SK-N-SH (cell line): ENCODE results near the gene MRI1. TPM values are rescaled to one million over a fixed set of nuclear protein-coding genes. Genes with fewer than 3 reads are reported as not detected.

Experiments used
- CTCF ChIA-PET: fragments of 300-600, 350-600 bp; formaldehyde crosslinking; extraction: SDS; loops from one replicate; lab custom pipeline; 2021; lab: Yijun Ruan, JAX
- POLR2A ChIA-PET: fragments of 350-600 bp; sonication (Branson Sonifier 250); formaldehyde crosslinking; extraction: SDS; loops from one replicate; lab custom pipeline; 2020; ENCODE audit warnings: antibody characterized with exemption, inconsistent platforms; lab: Yijun Ruan, JAX
- DNase-seq: peaks from one replicate; pipeline ENCODE4 v3.0.0; 2012
- H2AFZ ChIP-seq: fragments of 200-600 bp; sonication (generic); 2 replicates; pipeline ENCODE4 v1.8.1; 2016; ENCODE audit warnings: antibody characterized with exemption, mild to moderate bottlenecking, low read depth
- H3F3A ChIP-seq: fragments of 200-600 bp; sonication (generic); replicated peaks from 2 replicates; pipeline ENCODE3; 2016; ENCODE audit warnings: antibody characterized with exemption, mild to moderate bottlenecking; ENCODE audit not compliant: insufficient read depth
- H3K27ac ChIP-seq, 2 experiments: fragments of 200-500 bp in 1 of 2; fragments of 200-600 bp in 1 of 2; sonication (Bioruptor generic) in 1 of 2; sonication (generic), shearing (Covaris generic) in 1 of 2; 2 replicates each; pipeline versions ENCODE4 v1.5.1 to v1.6.1; 2014 to 2016; ENCODE audit warnings: low read depth in 2 of 2, inconsistent platforms in 1 of 2, low read length in 1 of 2, mild to moderate bottlenecking in 1 of 2, mixed read lengths in 1 of 2
- H3K27me3 ChIP-seq: fragments of 200-600 bp; sonication (generic), shearing (Covaris generic); 2 replicates; pipeline ENCODE4 v1.6.1; 2016; ENCODE audit warnings: mixed run types; ENCODE audit not compliant: insufficient read depth
- H3K36me3 ChIP-seq, 2 experiments: fragments of 200-500 bp in 1 of 2; fragments of 200-600 bp in 1 of 2; sonication (Bioruptor generic) in 1 of 2; sonication (generic) in 1 of 2; replicated peaks in 1 of 2; 2 replicates each; pipeline versions ENCODE3 to v1.5.1; 2014 to 2016; ENCODE audit warnings: low read length in 1 of 2, mild to moderate bottlenecking in 1 of 2; ENCODE audit not compliant: insufficient read depth in 2 of 2, control insufficient read depth in 1 of 2
- H3K4me1 ChIP-seq, 2 experiments: fragments of 200-500 bp in 1 of 2; fragments of 200-600 bp in 1 of 2; sonication (Bioruptor generic) in 1 of 2; sonication (generic), shearing (Covaris generic) in 1 of 2; 2 replicates each; pipeline versions ENCODE4 v1.5.1 to v1.6.1; 2014 to 2016; ENCODE audit warnings: low read depth in 1 of 2, low read length in 1 of 2, mixed run types in 1 of 2; ENCODE audit not compliant: insufficient read depth in 2 of 2, control insufficient read depth in 1 of 2
- H3K4me2 ChIP-seq: fragments of 200-600 bp; sonication (generic), shearing (Covaris generic); 2 replicates; pipeline ENCODE4 v1.6.1; 2017; ENCODE audit warnings: mixed run types
- H3K4me3 ChIP-seq, 2 experiments: fragments of 200-500 bp in 1 of 2; fragments of 200-600 bp in 1 of 2; sonication (Bioruptor generic) in 1 of 2; sonication (generic), shearing (Covaris generic) in 1 of 2; 2 replicates each; pipeline versions ENCODE4 v1.5.1 to v1.8.1; 2014 to 2016; ENCODE audit warnings: low read depth in 2 of 2, inconsistent platforms in 1 of 2, low read length in 1 of 2, mild to moderate bottlenecking in 1 of 2, mixed read lengths in 1 of 2, moderate library complexity in 1 of 2
- H3K79me2 ChIP-seq: fragments of 200-600 bp; sonication (generic); 2 replicates; pipeline ENCODE4 v1.8.1; 2017; ENCODE audit warnings: mild to moderate bottlenecking; ENCODE audit not compliant: insufficient read depth
- H3K9ac ChIP-seq: fragments of 200-600 bp; sonication (generic); 2 replicates; pipeline ENCODE4 v1.6.1; 2017; ENCODE audit warnings: mixed run types
- H3K9me2 ChIP-seq: fragments of 200-600 bp; sonication (generic); 2 replicates; pipeline ENCODE4 v1.6.1; 2017; ENCODE audit warnings: mixed run types
- H3K9me3 ChIP-seq: fragments of 200-600 bp; sonication (generic); 2 replicates; pipeline ENCODE4 v1.6.1; 2017; ENCODE audit warnings: mixed run types, mild to moderate bottlenecking, moderate library complexity
- H4K20me1 ChIP-seq: fragments of 200-600 bp; sonication (generic); 2 replicates; pipeline ENCODE4 v1.6.1; 2017; ENCODE audit warnings: mild to moderate bottlenecking, mixed run types; ENCODE audit not compliant: insufficient read depth
- CHD2 ChIP-seq: fragments of 150-350 bp; IDR thresholded peaks from 2 replicates; pipeline ENCODE4 v1.6.1; 2018; ENCODE audit warnings: low read length; ENCODE audit not compliant: partially characterized antibody
- ELF1 ChIP-seq: IDR thresholded peaks from 2 replicates; pipeline ENCODE4 v1.4.0; 2012
- EP300 ChIP-seq, 2 experiments: IDR thresholded peaks; 2 replicates each; pipeline versions ENCODE4 v1.4.0 to v1.6.1; 2012; ENCODE audit warnings: borderline replicate concordance in 1 of 2, low read depth in 1 of 2, low read length in 1 of 2
- NFIC ChIP-seq: IDR thresholded peaks from 2 replicates; pipeline ENCODE4 v1.4.0; 2012; ENCODE audit warnings: borderline replicate concordance
- NRF1 ChIP-seq: IDR thresholded peaks from 2 replicates; pipeline ENCODE4 v1.6.1; 2012; ENCODE audit warnings: low read depth, mild to moderate bottlenecking, low read length
- POLR2AphosphoS5 ChIP-seq: IDR thresholded peaks from 2 replicates; pipeline ENCODE4 v1.6.1; 2012; ENCODE audit warnings: low read depth, low read length
- RAD21 ChIP-seq: IDR thresholded peaks from 2 replicates; pipeline ENCODE4 v1.6.1; 2012; ENCODE audit warnings: mild to moderate bottlenecking, low read length
- RCOR1 ChIP-seq: fragments of 150-350 bp; IDR thresholded peaks from 2 replicates; pipeline ENCODE4 v1.6.1; 2017; ENCODE audit warnings: antibody characterized with exemption, low read length
- TEAD4 ChIP-seq: IDR thresholded peaks from 2 replicates; pipeline ENCODE4 v1.4.0; 2012; ENCODE audit warnings: mild to moderate bottlenecking, borderline replicate concordance; ENCODE audit not compliant: insufficient read depth
- WGBS: methylation state at CpG from one replicate; pipeline ENCODE4 v1.1.6; 2017; ENCODE audit warnings: low lambda C conversion rate; 5-methylcytosine and 5-hydroxymethylcytosine counted together
- polyA plus RNA-seq, 3 experiments: library from polyadenylated mRNA; depleted of rRNA; stranded (reverse); fragments of >200 nt; gene quantifications; 2 replicates each; pipeline ENCODE4 v1.2.3, GENCODE V29; 2012
- TF ChIP-seq, protein P1 (sequence below): fragments of 200-600 bp; sonication (generic); IDR thresholded peaks from 2 replicates; pipeline ENCODE4 v1.6.1; 2017; ENCODE audit warnings: antibody characterized with exemption, mild to moderate bottlenecking, moderate library complexity
- TF ChIP-seq, protein P2 (sequence below): IDR thresholded peaks from 2 replicates; pipeline ENCODE4 v1.6.1; 2012; ENCODE audit warnings: mild to moderate bottlenecking, low read depth, low read length, moderate library complexity
- TF ChIP-seq, protein P3 (sequence below): fragments of 150-350 bp; IDR thresholded peaks from 2 replicates; pipeline ENCODE4 v1.6.1; 2016; ENCODE audit warnings: mild to moderate bottlenecking, low read depth, low read length
- TF ChIP-seq, protein P4 (sequence below): IDR thresholded peaks from 2 replicates; pipeline ENCODE4 v1.4.0; 2012; ENCODE audit warnings: low read depth, borderline replicate concordance
- TF ChIP-seq, protein P5 (sequence below): IDR thresholded peaks from 2 replicates; pipeline ENCODE4 v1.4.0; 2012; ENCODE audit warnings: low read depth
- TF ChIP-seq, protein P6 (sequence below): fragments of 150-350 bp; IDR thresholded peaks from 2 replicates; pipeline ENCODE4 v1.6.1; 2017; ENCODE audit warnings: antibody characterized with exemption, low read length, low read depth, borderline replicate concordance

Gene MRI1
- polyA plus RNA-seq, 1 of the 3 experiments (the other 2 are of a cell fraction), result 49.6 TPM

DNA sequence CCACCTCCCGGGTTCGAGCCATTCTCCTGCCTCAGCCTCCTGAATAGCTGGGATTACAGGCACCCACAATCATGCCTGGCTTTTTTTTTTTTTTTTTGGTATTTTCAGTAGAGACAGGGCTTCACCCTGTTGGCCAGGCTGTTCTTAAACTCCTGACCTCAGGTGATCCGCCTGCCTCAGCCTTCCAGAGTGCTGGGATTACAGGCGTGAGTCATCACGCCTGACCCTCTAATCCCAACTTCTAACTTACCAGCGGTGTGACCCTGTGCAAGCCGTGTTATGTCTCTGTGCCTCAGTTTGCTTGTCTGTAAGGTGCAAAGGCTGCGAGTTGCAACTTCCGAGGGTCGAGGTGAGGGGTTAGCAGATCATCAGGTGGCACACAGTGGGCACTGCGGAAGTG is 48.2 kb downstream of the MRI1 start (continued):
- TF ChIP-seq, protein P1, sequence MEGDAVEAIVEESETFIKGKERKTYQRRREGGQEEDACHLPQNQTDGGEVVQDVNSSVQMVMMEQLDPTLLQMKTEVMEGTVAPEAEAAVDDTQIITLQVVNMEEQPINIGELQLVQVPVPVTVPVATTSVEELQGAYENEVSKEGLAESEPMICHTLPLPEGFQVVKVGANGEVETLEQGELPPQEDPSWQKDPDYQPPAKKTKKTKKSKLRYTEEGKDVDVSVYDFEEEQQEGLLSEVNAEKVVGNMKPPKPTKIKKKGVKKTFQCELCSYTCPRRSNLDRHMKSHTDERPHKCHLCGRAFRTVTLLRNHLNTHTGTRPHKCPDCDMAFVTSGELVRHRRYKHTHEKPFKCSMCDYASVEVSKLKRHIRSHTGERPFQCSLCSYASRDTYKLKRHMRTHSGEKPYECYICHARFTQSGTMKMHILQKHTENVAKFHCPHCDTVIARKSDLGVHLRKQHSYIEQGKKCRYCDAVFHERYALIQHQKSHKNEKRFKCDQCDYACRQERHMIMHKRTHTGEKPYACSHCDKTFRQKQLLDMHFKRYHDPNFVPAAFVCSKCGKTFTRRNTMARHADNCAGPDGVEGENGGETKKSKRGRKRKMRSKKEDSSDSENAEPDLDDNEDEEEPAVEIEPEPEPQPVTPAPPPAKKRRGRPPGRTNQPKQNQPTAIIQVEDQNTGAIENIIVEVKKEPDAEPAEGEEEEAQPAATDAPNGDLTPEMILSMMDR, result no peak
- TF ChIP-seq CHD2, result no peak
- TF ChIP-seq NFIC, result no peak
- TF ChIP-seq ELF1, result no peak
- TF ChIP-seq RCOR1, result no peak
- TF ChIP-seq, protein P2, sequence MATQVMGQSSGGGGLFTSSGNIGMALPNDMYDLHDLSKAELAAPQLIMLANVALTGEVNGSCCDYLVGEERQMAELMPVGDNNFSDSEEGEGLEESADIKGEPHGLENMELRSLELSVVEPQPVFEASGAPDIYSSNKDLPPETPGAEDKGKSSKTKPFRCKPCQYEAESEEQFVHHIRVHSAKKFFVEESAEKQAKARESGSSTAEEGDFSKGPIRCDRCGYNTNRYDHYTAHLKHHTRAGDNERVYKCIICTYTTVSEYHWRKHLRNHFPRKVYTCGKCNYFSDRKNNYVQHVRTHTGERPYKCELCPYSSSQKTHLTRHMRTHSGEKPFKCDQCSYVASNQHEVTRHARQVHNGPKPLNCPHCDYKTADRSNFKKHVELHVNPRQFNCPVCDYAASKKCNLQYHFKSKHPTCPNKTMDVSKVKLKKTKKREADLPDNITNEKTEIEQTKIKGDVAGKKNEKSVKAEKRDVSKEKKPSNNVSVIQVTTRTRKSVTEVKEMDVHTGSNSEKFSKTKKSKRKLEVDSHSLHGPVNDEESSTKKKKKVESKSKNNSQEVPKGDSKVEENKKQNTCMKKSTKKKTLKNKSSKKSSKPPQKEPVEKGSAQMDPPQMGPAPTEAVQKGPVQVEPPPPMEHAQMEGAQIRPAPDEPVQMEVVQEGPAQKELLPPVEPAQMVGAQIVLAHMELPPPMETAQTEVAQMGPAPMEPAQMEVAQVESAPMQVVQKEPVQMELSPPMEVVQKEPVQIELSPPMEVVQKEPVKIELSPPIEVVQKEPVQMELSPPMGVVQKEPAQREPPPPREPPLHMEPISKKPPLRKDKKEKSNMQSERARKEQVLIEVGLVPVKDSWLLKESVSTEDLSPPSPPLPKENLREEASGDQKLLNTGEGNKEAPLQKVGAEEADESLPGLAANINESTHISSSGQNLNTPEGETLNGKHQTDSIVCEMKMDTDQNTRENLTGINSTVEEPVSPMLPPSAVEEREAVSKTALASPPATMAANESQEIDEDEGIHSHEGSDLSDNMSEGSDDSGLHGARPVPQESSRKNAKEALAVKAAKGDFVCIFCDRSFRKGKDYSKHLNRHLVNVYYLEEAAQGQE, result no peak
- no peak for TF ChIP-seq NRF1

DNA sequence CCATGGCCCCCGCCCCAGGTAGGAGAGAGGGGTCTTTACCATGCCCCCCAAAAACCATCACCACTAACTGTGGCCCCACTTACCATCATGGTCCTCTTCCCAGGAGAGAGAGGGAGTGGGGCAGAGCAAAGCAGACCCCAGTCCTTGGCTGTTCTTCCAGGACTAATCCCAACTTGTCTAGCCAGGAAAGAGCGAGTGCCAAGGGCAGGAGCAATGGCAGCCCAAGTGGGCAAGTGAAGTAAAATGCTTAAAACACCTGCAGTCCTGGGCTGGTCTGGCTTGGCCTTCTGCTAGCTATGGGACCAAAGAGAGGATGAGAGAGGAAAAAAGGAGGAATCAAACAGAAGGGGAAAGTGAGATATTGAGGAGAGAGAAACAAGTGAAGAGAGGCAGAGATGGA is 48.8 kb downstream of the MRI1 start:
- Histone ChIP-seq H3K4me2 (no peak overlapping the region), H3K4me3 (no peak overlapping the region), H2AFZ (no peak overlapping the region), H4K20me1 (no peaks in the 10 kb centered on the region), H3K9me3 (no peaks in the 10 kb centered on the region), H3K27ac (no peak overlapping the region), H3K36me3 (peaks cover 18 to 21% of the 10 kb centered on the region in 2 experiments), H3K27me3 (no peaks in the 10 kb centered on the region), H3K4me1 (no peaks in the 10 kb centered on the region; a peak in 1 of 4 replicates), H3F3A (peaks cover 9% of the 10 kb centered on the region)
- ChIA-PET POLR2A (no interaction called here), CTCF (interaction anchor here (0.9 to 1.0 kb wide), 2 partner anchors 23 to 26 kb away, joined by 3 read pairs; no protein-coding TSS in a partner anchor)
- no peak for DNase-seq
- 91% methylated on average over 1 of the region's 2 CpGs for WGBS
- no peak for TF ChIP-seq EP300 (IDR thresholded peaks at IDR 0.05; ENCODE audit: borderline replicate concordance in 1 of 2, low read depth in 1 of 2, low read length in 1 of 2)
- TF ChIP-seq, protein P3, sequence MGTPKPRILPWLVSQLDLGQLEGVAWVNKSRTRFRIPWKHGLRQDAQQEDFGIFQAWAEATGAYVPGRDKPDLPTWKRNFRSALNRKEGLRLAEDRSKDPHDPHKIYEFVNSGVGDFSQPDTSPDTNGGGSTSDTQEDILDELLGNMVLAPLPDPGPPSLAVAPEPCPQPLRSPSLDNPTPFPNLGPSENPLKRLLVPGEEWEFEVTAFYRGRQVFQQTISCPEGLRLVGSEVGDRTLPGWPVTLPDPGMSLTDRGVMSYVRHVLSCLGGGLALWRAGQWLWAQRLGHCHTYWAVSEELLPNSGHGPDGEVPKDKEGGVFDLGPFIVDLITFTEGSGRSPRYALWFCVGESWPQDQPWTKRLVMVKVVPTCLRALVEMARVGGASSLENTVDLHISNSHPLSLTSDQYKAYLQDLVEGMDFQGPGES, result no peak
- TF ChIP-seq, protein P4, sequence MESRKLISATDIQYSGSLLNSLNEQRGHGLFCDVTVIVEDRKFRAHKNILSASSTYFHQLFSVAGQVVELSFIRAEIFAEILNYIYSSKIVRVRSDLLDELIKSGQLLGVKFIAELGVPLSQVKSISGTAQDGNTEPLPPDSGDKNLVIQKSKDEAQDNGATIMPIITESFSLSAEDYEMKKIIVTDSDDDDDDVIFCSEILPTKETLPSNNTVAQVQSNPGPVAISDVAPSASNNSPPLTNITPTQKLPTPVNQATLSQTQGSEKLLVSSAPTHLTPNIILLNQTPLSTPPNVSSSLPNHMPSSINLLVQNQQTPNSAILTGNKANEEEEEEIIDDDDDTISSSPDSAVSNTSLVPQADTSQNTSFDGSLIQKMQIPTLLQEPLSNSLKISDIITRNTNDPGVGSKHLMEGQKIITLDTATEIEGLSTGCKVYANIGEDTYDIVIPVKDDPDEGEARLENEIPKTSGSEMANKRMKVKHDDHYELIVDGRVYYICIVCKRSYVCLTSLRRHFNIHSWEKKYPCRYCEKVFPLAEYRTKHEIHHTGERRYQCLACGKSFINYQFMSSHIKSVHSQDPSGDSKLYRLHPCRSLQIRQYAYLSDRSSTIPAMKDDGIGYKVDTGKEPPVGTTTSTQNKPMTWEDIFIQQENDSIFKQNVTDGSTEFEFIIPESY, result no peak
- TF ChIP-seq, protein P5, sequence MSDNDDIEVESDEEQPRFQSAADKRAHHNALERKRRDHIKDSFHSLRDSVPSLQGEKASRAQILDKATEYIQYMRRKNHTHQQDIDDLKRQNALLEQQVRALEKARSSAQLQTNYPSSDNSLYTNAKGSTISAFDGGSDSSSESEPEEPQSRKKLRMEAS, result no peak
- TF ChIP-seq POLR2AphosphoS5, result no peak
- no peak for TF ChIP-seq NRF1
- TF ChIP-seq, protein P6, sequence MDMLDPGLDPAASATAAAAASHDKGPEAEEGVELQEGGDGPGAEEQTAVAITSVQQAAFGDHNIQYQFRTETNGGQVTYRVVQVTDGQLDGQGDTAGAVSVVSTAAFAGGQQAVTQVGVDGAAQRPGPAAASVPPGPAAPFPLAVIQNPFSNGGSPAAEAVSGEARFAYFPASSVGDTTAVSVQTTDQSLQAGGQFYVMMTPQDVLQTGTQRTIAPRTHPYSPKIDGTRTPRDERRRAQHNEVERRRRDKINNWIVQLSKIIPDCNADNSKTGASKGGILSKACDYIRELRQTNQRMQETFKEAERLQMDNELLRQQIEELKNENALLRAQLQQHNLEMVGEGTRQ, result no peak
- no peak for TF ChIP-seq TEAD4
- no peak for TF ChIP-seq RCOR1
- no peak for TF ChIP-seq RAD21
- TF ChIP-seq, all 33 proteins: peak for 0
- H3K79me2 ChIP-seq, result no peaks in the 10 kb centered on the region
- H3K9me2 ChIP-seq, result no peaks in the 10 kb centered on the region
- H3K9ac ChIP-seq, result no peak overlapping the region
